ENCODE results near the gene MLLT3.

DNA sequence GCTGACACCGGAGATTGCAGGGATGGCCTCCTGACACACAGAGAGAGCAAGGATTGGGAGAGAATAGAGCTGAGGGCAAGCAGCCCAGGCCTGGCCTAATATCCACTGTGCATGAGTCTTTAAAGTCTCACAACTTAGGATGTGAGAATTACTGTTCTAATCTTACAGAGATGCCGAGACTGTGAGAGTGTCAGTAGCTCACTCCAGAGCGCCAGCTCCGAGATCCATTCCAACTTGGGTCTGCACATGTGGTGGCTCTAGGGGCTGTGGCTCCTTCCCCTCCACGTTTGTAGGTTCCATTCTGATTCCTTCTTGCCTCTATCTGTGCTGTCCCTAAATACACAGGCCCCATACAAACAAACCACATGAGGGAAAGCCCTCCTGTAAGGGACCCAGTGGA lies 304.6 kb downstream of the MLLT3 start:
- TF ChIP-seq, protein P1, sequence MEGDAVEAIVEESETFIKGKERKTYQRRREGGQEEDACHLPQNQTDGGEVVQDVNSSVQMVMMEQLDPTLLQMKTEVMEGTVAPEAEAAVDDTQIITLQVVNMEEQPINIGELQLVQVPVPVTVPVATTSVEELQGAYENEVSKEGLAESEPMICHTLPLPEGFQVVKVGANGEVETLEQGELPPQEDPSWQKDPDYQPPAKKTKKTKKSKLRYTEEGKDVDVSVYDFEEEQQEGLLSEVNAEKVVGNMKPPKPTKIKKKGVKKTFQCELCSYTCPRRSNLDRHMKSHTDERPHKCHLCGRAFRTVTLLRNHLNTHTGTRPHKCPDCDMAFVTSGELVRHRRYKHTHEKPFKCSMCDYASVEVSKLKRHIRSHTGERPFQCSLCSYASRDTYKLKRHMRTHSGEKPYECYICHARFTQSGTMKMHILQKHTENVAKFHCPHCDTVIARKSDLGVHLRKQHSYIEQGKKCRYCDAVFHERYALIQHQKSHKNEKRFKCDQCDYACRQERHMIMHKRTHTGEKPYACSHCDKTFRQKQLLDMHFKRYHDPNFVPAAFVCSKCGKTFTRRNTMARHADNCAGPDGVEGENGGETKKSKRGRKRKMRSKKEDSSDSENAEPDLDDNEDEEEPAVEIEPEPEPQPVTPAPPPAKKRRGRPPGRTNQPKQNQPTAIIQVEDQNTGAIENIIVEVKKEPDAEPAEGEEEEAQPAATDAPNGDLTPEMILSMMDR (IDR thresholded peaks at IDR 0.05): no peak
- TF ChIP-seq POLR2A (IDR thresholded peaks at IDR 0.05): no peak

Measured in testis (tissue), 2 donors.